ENCODE data around the gene POLR3A. TPM values are rescaled to one million over a fixed set of nuclear protein-coding genes. Genes with fewer than 3 reads are reported as not detected.

Gene POLR3A
- total RNA-seq, 6 experiments from 2014 or later = 5.5 to 8.5 (median 6.4) TPM

DNA sequence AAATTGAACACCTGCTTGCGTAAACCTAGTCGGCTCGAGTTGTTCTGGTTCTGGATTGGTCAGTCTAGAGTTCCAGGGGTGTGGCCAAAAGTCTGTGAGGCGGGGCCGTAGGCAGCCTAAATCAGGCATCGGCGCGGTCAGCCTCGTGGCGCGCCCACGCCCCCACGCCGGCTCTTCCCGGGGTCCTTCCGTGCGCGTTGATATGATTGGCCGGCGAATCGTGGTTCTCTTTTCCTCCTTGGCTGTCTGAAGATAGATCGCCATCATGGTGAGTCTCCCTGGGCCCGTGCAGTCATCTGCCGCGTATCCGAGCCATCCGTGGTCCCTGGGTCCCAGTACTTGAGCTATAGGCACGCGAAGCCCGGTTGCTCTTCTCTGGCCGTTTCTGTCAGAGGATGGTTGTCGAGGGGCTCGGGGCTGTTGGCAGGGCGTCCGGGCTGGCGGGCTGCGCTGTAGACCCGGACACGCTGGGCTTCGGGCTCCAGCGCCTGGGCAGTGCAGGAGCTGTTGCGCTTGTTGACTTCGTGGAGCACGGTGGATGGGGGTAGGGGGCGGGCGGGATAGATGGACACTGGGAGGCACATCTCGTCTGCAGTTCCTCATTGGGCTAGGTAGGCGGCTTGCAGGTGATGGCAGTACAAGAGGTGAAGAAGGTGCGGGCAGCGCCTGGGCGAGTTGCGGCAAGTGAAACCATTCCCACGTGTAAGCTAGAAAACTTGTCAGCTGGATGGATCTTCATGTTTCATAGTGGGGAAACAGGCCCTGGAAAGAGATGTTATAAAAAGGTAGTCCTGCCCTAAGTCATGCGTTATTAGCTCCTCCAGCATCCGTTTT, 4.5 kb upstream of the POLR3A start, which contains the start of gene RPS24:
Gene RPS24, plus strand, starts transcription at position 227 of the 834 bp plus-strand sequence. Its CDS starts 39 bp downstream, at position 266.
- H3K4me1 ChIP-seq = peaks cover 0 to 16% (median 5%) of the 10 kb centered on the region in 4 donors
- intact Hi-C loops (cut with DNase I) = no loop called here
- under 1% methylated on average over 26 of the region's 55 CpGs for WGBS (ENCODE audit: insufficient coverage, low coverage, low lambda C conversion rate, missing lambda C conversion rate)

DNA sequence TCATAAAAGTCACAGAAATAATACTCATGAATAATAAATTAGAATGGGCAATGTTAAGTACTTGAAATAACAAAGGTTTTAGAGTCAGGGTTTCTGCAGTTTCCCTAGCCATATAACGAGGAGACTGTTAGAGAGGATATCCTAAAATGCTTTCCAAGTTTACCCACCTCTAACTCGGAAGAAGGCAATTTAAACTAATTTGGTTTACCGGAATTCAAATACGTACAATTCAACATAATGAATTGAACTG, 4.0 kb upstream of the POLR3A start:
- intact Hi-C loops (cut with DNase I) = no loop called here
- H3K27me3 ChIP-seq = no peaks in the 10 kb centered on the region
- peak overlapping the region in 2 of 3 donors; percentile 41 to 60 for H3K27ac ChIP-seq
- ATAC-seq = no peak
- peak overlapping the region; percentile 73 to 86 (median 80) for H3K4me3 ChIP-seq
- peaks cover 0 to 32% (median 18%) of the 10 kb centered on the region in 4 donors for H3K36me3 ChIP-seq
- no peak for TF ChIP-seq POLR2A (IDR thresholded peaks at IDR 0.05)
- TF ChIP-seq, protein P1, sequence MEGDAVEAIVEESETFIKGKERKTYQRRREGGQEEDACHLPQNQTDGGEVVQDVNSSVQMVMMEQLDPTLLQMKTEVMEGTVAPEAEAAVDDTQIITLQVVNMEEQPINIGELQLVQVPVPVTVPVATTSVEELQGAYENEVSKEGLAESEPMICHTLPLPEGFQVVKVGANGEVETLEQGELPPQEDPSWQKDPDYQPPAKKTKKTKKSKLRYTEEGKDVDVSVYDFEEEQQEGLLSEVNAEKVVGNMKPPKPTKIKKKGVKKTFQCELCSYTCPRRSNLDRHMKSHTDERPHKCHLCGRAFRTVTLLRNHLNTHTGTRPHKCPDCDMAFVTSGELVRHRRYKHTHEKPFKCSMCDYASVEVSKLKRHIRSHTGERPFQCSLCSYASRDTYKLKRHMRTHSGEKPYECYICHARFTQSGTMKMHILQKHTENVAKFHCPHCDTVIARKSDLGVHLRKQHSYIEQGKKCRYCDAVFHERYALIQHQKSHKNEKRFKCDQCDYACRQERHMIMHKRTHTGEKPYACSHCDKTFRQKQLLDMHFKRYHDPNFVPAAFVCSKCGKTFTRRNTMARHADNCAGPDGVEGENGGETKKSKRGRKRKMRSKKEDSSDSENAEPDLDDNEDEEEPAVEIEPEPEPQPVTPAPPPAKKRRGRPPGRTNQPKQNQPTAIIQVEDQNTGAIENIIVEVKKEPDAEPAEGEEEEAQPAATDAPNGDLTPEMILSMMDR (IDR thresholded peaks at IDR 0.05) = no peak
- peaks cover 0 to 16% (median 8%) of the 10 kb centered on the region in 4 donors for H3K4me1 ChIP-seq
- DNase-seq = no peak
- no peaks in the 10 kb centered on the region for H3K9me3 ChIP-seq
- 2% methylated on average over 4 of the region's 4 CpGs for WGBS (ENCODE audit: insufficient coverage, low coverage, low lambda C conversion rate, missing lambda C conversion rate)

More for the DNA sequence above, 4.5 kb upstream of the POLR3A start, which contains the start of gene RPS24:
- Histone ChIP-seq H3K27me3 (no peaks in the 10 kb centered on the region), H3K4me3 (peak within 1 kb of the TSS; percentile 73 to 86 (median 80)), H3K36me3 (peaks cover 0 to 37% (median 20%) of the 10 kb centered on the region in 4 donors), H3K27ac (peak within 1 kb of the TSS; percentile 13 to 60 (median 41)), H3K9me3 (no peaks in the 10 kb centered on the region)
- TF ChIP-seq, protein P1 (IDR thresholded peaks at IDR 0.05) = no peak
- peak; percentile 85 for TF ChIP-seq POLR2A (IDR thresholded peaks at IDR 0.05)
- peak; percentile 94 to 97 (median 95) for DNase-seq
- ATAC-seq = peak; percentile 88 to 97 (median 93)

DNA sequence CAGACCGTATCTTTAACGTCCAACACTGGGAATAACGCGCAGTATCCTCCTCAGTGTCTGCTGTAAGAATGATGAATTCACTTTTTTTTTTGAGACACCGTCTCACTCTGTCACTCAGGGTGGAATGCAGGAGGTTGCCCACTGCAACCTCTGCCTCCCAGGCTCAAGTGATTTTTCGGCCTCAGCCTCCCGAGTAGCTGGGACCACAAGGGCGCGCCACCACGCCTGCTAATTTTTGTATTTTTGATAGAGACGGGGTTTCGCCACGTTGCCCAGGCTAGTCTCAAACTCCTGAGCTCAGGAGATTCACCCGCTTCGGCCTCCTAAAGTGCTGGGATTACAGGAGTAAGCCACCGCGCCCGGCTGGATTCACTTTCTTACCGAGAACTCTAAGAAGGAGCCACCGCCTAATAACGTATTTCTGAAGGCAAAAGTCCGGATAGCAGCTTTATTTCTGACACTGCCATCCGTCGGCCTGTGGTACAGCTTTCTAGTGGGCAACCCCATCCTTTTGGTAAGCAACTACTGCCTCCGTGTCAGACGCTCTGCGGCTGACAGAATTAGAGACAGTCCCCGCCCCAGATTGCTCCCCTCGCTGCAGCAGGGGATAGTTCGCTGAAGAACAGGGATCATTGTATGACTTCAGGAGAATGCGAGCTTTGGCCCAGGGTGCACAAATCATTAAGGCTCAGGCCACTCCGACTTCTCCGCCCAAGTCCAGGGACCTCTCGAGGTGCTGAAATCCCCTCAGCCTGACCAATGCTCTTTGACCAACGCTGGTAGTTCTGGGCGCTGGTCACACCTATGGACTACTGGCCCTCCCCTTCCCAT, 662 bp downstream of the POLR3A start:
- TF ChIP-seq POLR2A (IDR thresholded peaks at IDR 0.05) = no peak
- TF ChIP-seq, protein P1 (IDR thresholded peaks at IDR 0.05) = no peak
- ATAC-seq = peak; percentile 9 to 41 (median 28)
- WGBS (ENCODE audit: insufficient coverage, low coverage, low lambda C conversion rate, missing lambda C conversion rate) = 45% methylated on average over 24 of the region's 36 CpGs
- Histone ChIP-seq H3K4me3 (peak overlapping the region; percentile 88 to 97 (median 96)), H3K9me3 (no peaks in the 10 kb centered on the region), H3K4me1 (peaks cover 0 to 14% (median 4%) of the 10 kb centered on the region in 4 donors), H3K27ac (peak overlapping the region; percentile 42 to 72 (median 67)), H3K27me3 (no peaks in the 10 kb centered on the region), H3K36me3 (peaks cover 5 to 24% (median 9%) of the 10 kb centered on the region in 4 donors)
- DNase-seq = peak in 2 of 3 donors; percentile 56 to 57
- intact Hi-C loops (cut with DNase I) = loop anchor here in 1 of 2 donors (10.0 kb wide), 1 partner anchor 194 kb away; no protein-coding TSS in a partner anchor

DNA sequence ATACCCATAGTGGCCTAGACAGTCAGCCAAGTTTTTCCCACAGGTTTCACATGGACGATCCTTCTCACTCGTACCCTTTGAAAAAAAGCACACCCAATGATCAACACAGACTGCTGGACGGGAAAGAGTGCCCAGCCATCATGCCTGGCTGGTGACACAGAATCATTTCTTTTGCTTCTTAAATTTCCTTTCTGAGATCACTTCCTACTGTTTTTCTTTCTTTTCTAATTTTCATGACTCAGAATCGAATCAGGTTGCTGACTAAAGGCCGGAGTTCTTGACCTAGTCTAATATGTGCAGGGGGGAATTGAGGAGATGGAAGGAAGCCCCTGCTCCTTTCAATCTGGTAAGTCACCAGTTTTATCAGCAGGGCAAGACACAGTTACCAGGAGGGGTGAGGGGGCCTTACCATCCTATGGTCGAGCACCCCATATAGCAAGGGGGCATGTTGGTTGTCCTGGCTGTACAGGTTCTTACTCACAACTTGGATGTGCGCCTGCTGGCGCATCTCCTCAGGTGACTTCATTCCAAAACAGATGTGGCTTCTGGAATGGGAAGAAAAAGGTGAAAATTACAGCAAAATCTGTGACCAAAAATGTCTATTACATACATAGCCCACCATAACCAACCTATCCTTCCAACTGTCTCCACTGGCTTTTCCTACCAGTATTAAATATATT, 3.5 kb downstream of the POLR3A start:
- H3K36me3 ChIP-seq = peaks cover 6 to 53% (median 23%) of the 10 kb centered on the region in 4 donors

More for the DNA sequence above, 3.5 kb downstream of the POLR3A start:
- 93% methylated on average over 8 of the region's 8 CpGs for WGBS (ENCODE audit: insufficient coverage, low coverage, low lambda C conversion rate, missing lambda C conversion rate)
- no peak overlapping the region for H3K27ac ChIP-seq
- no peak for DNase-seq
- H3K4me1 ChIP-seq = peaks cover 0 to 11% (median 4%) of the 10 kb centered on the region in 4 donors
- no peaks in the 10 kb centered on the region for H3K27me3 ChIP-seq
- H3K4me3 ChIP-seq = no peak overlapping the region
- no peak for ATAC-seq
- intact Hi-C loops (cut with DNase I) = loop anchor here in 1 of 2 donors (10.0 kb wide), 1 partner anchor 191 kb away; no protein-coding TSS in a partner anchor
- TF ChIP-seq, protein P1 (IDR thresholded peaks at IDR 0.05) = no peak
- no peak for TF ChIP-seq POLR2A (IDR thresholded peaks at IDR 0.05)
- H3K9me3 ChIP-seq = no peaks in the 10 kb centered on the region

All from right lobe of liver (tissue), 6 donors.